Parathyroid adenoma (tissue), 2 donors: ENCODE measurements around the gene RAB40C.

Experiments
- H2AFZ ChIP-seq: fragments of 300-600 bp; sonication (generic); one replicate; pipeline ENCODE4 v1.7.0; 2017; ENCODE audit warnings: antibody characterized with exemption, mild to moderate bottlenecking
- H3K27ac ChIP-seq: fragments of 300-600 bp; sonication (generic); one replicate; pipeline ENCODE4 v1.7.0; 2017
- H3K27me3 ChIP-seq: fragments of 300-600 bp; sonication (generic); one replicate; pipeline ENCODE4 v1.7.0; 2017; ENCODE audit warnings: low read length; ENCODE audit not compliant: control insufficient read depth, insufficient read depth
- H3K36me3 ChIP-seq: fragments of 300-600 bp; sonication (generic); one replicate; pipeline ENCODE4 v1.7.0; 2017; ENCODE audit warnings: low read length; ENCODE audit not compliant: control insufficient read depth, insufficient read depth
- H3K4me1 ChIP-seq: fragments of 300-600 bp; sonication (generic); one replicate; pipeline ENCODE4 v1.7.0; 2017; ENCODE audit warnings: control low read depth
- H3K4me2 ChIP-seq: fragments of 300-600 bp; sonication (generic); one replicate; pipeline ENCODE4 v1.7.0; 2017; ENCODE audit warnings: low read length
- H3K4me3 ChIP-seq: fragments of 300-600 bp; sonication (generic); one replicate; pipeline ENCODE4 v1.7.0; 2017; ENCODE audit warnings: low read depth, low read length
- H3K79me2 ChIP-seq: fragments of 300-600 bp; sonication (generic); one replicate; pipeline ENCODE4 v1.7.0; 2017; ENCODE audit warnings: control low read depth
- H3K9ac ChIP-seq: fragments of 300-600 bp; sonication (generic); one replicate; pipeline ENCODE4 v1.7.0; 2017; ENCODE audit warnings: mild to moderate bottlenecking
- H3K9me3 ChIP-seq: fragments of 300-600 bp; sonication (generic); one replicate; pipeline ENCODE4 v1.7.0; 2017; ENCODE audit warnings: low read length; ENCODE audit not compliant: control insufficient read depth
- TF ChIP-seq, protein P1 (sequence below): fragments of 300-600 bp; sonication (generic); IDR thresholded peaks from one replicate; pipeline ENCODE4 v1.7.0; 2017; ENCODE audit warnings: antibody characterized with exemption, mild to moderate bottlenecking
- donor health status: primary hyperparathyroidism.

The RAB40C gene

GRCh38 chr16:676565-676902 is 86.7 kb downstream of the RAB40C start:
- H3K4me2 ChIP-seq: no peak overlapping the region
- no peaks in the 10 kb centered on the region for H3K36me3 ChIP-seq
- no peak overlapping the region for H3K27ac ChIP-seq
- no peak overlapping the region for H3K4me3 ChIP-seq
- TF ChIP-seq, protein P1, sequence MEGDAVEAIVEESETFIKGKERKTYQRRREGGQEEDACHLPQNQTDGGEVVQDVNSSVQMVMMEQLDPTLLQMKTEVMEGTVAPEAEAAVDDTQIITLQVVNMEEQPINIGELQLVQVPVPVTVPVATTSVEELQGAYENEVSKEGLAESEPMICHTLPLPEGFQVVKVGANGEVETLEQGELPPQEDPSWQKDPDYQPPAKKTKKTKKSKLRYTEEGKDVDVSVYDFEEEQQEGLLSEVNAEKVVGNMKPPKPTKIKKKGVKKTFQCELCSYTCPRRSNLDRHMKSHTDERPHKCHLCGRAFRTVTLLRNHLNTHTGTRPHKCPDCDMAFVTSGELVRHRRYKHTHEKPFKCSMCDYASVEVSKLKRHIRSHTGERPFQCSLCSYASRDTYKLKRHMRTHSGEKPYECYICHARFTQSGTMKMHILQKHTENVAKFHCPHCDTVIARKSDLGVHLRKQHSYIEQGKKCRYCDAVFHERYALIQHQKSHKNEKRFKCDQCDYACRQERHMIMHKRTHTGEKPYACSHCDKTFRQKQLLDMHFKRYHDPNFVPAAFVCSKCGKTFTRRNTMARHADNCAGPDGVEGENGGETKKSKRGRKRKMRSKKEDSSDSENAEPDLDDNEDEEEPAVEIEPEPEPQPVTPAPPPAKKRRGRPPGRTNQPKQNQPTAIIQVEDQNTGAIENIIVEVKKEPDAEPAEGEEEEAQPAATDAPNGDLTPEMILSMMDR: no peak
- H2AFZ ChIP-seq: no peak overlapping the region
- no peaks in the 10 kb centered on the region for H3K27me3 ChIP-seq
- H3K9me3 ChIP-seq: no peaks in the 10 kb centered on the region
- H3K79me2 ChIP-seq: peaks cover 2% of the 10 kb centered on the region
- no peak overlapping the region for H3K9ac ChIP-seq
- peaks cover 5% of the 10 kb centered on the region for H3K4me1 ChIP-seq

- no peak overlapping the region for H2AFZ ChIP-seq
- H3K79me2 ChIP-seq: peaks cover 4% of the 10 kb centered on the region
- H3K4me1 ChIP-seq: peaks cover 6% of the 10 kb centered on the region
- TF ChIP-seq, protein P1: no peak
- H3K9ac ChIP-seq: no peak overlapping the region
- H3K27me3 ChIP-seq: no peaks in the 10 kb centered on the region
- H3K36me3 ChIP-seq: no peaks in the 10 kb centered on the region
- no peak overlapping the region for H3K4me3 ChIP-seq
- no peak overlapping the region for H3K27ac ChIP-seq
- no peaks in the 10 kb centered on the region for H3K9me3 ChIP-seq
- no peak overlapping the region for H3K4me2 ChIP-seq
These were observed 87.0 kb downstream of the RAB40C start for GRCh38 chr16:676913-677312.

GRCh38 chr16:677316-678190 is 87.7 kb downstream of the RAB40C start:
- Histone ChIP-seq H3K36me3 (no peaks in the 10 kb centered on the region), H3K4me1 (peaks cover 6% of the 10 kb centered on the region), H3K9ac (no peak overlapping the region), H2AFZ (no peak overlapping the region), H3K9me3 (no peaks in the 10 kb centered on the region), H3K27ac (no peak overlapping the region), H3K4me3 (no peak overlapping the region), H3K27me3 (no peaks in the 10 kb centered on the region), H3K79me2 (peaks cover 4% of the 10 kb centered on the region), H3K4me2 (no peak overlapping the region)
- TF ChIP-seq, protein P1: no peak

DNA sequence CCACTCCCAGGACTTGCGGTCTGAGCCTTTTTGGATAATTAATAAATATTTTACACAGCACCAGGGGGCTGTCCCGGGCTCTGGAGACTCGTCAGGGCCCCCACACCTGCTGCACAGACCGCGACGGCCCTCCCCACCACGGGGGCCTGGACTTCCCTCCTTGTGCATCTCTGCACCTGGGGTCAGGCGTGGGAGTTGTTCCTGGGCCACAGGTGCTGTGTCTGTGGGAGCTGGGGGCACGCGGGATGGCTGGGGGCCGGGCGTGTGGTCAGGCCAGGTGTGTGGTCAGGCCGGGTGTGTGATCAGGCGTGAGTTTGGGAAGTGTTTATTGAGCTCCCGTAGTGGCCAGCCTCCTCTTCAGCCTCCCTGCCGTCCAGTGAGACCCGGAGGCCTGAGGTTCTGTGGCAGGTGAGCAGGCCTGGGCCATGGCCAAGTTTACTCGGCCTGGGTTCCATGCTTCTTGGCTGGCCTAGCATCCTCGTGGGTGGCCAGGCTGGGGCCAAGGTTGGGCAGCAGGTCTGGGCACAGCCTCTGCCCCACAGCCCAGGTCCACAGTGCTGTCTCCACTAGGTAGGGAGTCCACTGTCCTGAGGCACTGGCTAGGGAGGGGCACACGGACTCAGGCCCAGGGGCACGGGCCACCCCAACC is 88.5 kb downstream of the RAB40C start:
- no peak overlapping the region for H2AFZ ChIP-seq
- H3K9ac ChIP-seq: no peak overlapping the region
- no peaks in the 10 kb centered on the region for H3K27me3 ChIP-seq
- H3K36me3 ChIP-seq: no peaks in the 10 kb centered on the region
- TF ChIP-seq, protein P1: no peak
- H3K9me3 ChIP-seq: no peaks in the 10 kb centered on the region
- peaks cover 6% of the 10 kb centered on the region for H3K4me1 ChIP-seq
- H3K27ac ChIP-seq: no peak overlapping the region
- peaks cover 4% of the 10 kb centered on the region for H3K79me2 ChIP-seq
- H3K4me2 ChIP-seq: no peak overlapping the region
- no peak overlapping the region for H3K4me3 ChIP-seq
